NT2/D1 (cell line): ENCODE data around the gene CENPB.

ENCODE experiments used
- SUZ12 ChIP-seq: IDR thresholded peaks from 2 replicates; pipeline ENCODE4 v1.6.1; 2011; ENCODE audit not compliant: insufficient read length, insufficient read depth; ENCODE audit errors: extremely low read depth
- YY1 ChIP-seq: IDR thresholded peaks from 2 replicates; pipeline ENCODE4 v1.6.1; 2011; ENCODE audit not compliant: insufficient read length, insufficient read depth
- ZNF274 ChIP-seq: IDR thresholded peaks from 2 replicates; pipeline ENCODE4 v1.6.1; 2011; ENCODE audit warnings: mild to moderate bottlenecking, low read depth, low read length

GRCh38 chr20:3735768-3736167, 50.8 kb downstream of the CENPB start:
- TF ChIP-seq ZNF274 = no peak
- TF ChIP-seq SUZ12 = no peak
- TF ChIP-seq YY1 = no peak
